HFF-Myc (cell line): Measurements from ENCODE around the gene CFAP43.
"Not testable (repeated sequence)": the region's sequence is repeated elsewhere in the genome, so short reads cannot be mapped to it uniquely, and the experiment has no call there.

Experiments used
- DNase-seq: peaks from one replicate; pipeline ENCODE4 v3.0.0-alpha.2; 2011; ENCODE audit warnings: low read depth; ENCODE audit errors: extremely low read depth
- H3K4me3 ChIP-seq: replicated peaks from 2 replicates; pipeline ENCODE4 v1.5.1; 2011; ENCODE audit warnings: low read depth, mild to moderate bottlenecking, control low read depth, low read length
- CTCF ChIP-seq: IDR thresholded peaks from 2 replicates; pipeline ENCODE4 v1.5.1; 2012; ENCODE audit warnings: mild to moderate bottlenecking, low read depth, low read length, control low read depth; ENCODE audit errors: missing control alignments

CFAP43 gene

GRCh38 chr10:104250371-104250770 is 18.2 kb upstream of the CFAP43 start:
- H3K4me3 ChIP-seq, result no peak overlapping the region
- no peak for DNase-seq
- TF ChIP-seq CTCF, result no peak

- not testable (repeated sequence) for DNase-seq
Observed at GRCh38 chr10:104248931-104249330, 16.8 kb upstream of the CFAP43 start.

GRCh38 chr10:104247513-104248146 is 15.5 kb upstream of the CFAP43 start:
- TF ChIP-seq CTCF, result no peak
- no peak for DNase-seq
- no peak overlapping the region for H3K4me3 ChIP-seq

More at GRCh38 chr10:104248931-104249330, 16.8 kb upstream of the CFAP43 start:
- not testable (repeated sequence) for H3K4me3 ChIP-seq

- H3K4me3 ChIP-seq, result no peak overlapping the region
- no peak for DNase-seq
- no peak for TF ChIP-seq CTCF
Observed at GRCh38 chr10:104246976-104247375, 14.8 kb upstream of the CFAP43 start.

- H3K4me3 ChIP-seq, result no peak overlapping the region
- no peak for TF ChIP-seq CTCF
- no peak for DNase-seq
Observed at GRCh38 chr10:104245066-104245632, 13.0 kb upstream of the CFAP43 start.

GRCh38 chr10:104243512-104243911 is 11.3 kb upstream of the CFAP43 start:
- no peak for TF ChIP-seq CTCF
- no peak overlapping the region for H3K4me3 ChIP-seq
- no peak for DNase-seq

- not testable (repeated sequence) for DNase-seq, H3K4me3 ChIP-seq
Observed at GRCh38 chr10:104243009-104243408, 10.8 kb upstream of the CFAP43 start.

- no peak overlapping the region for H3K4me3 ChIP-seq
- DNase-seq, result no peak
- no peak for TF ChIP-seq CTCF
Observed at GRCh38 chr10:104242545-104242944, 10.4 kb upstream of the CFAP43 start.
